A673 (cell line): ENCODE measurements around the gene ASTN2.

Experiments used
- EZH2 ChIP-seq: fragments of 200-600 bp; sonication (generic); IDR thresholded peaks from 2 replicates; pipeline ENCODE4 v1.6.1; 2017; ENCODE audit warnings: borderline replicate concordance, low read depth, mild to moderate bottlenecking, mixed read lengths, antibody characterized with exemption, low read length; ENCODE audit not compliant: poor library complexity, severe bottlenecking
- TF ChIP-seq, protein P1 (sequence below): fragments of 300-800, 200-600 bp; sonication (generic); conservative IDR thresholded peaks from 2 replicates; pipeline ENCODE4 v1.5.1; 2017; ENCODE audit warnings: low read depth, mild to moderate bottlenecking, antibody characterized with exemption, low read length, moderate library complexity, mixed read lengths

- TF ChIP-seq, protein P1, sequence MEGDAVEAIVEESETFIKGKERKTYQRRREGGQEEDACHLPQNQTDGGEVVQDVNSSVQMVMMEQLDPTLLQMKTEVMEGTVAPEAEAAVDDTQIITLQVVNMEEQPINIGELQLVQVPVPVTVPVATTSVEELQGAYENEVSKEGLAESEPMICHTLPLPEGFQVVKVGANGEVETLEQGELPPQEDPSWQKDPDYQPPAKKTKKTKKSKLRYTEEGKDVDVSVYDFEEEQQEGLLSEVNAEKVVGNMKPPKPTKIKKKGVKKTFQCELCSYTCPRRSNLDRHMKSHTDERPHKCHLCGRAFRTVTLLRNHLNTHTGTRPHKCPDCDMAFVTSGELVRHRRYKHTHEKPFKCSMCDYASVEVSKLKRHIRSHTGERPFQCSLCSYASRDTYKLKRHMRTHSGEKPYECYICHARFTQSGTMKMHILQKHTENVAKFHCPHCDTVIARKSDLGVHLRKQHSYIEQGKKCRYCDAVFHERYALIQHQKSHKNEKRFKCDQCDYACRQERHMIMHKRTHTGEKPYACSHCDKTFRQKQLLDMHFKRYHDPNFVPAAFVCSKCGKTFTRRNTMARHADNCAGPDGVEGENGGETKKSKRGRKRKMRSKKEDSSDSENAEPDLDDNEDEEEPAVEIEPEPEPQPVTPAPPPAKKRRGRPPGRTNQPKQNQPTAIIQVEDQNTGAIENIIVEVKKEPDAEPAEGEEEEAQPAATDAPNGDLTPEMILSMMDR = no peak
- TF ChIP-seq EZH2 = no peak
Measured at GRCh38 chr9:116394070-116394469, 1020.8 kb downstream of the ASTN2 start.
